NCI-H69 (cell line): ENCODE results near the gene TBCD.
A peak's percentile ranks its signal among the peaks of the same experiment; 100 is the strongest.
"Not testable (repeated sequence)": the region's sequence is repeated elsewhere in the genome, so short reads cannot be mapped to it uniquely, and the experiment has no call there.

Source experiments
- DNase-seq: peaks from one replicate; lab custom pipeline; 2025; lab: John Stamatoyannopoulos, UW

Gene TBCD

GRCh38 chr17:82729479-82730260 is 22.2 kb upstream of the TBCD start:
- DNase-seq, result no peak

DNA sequence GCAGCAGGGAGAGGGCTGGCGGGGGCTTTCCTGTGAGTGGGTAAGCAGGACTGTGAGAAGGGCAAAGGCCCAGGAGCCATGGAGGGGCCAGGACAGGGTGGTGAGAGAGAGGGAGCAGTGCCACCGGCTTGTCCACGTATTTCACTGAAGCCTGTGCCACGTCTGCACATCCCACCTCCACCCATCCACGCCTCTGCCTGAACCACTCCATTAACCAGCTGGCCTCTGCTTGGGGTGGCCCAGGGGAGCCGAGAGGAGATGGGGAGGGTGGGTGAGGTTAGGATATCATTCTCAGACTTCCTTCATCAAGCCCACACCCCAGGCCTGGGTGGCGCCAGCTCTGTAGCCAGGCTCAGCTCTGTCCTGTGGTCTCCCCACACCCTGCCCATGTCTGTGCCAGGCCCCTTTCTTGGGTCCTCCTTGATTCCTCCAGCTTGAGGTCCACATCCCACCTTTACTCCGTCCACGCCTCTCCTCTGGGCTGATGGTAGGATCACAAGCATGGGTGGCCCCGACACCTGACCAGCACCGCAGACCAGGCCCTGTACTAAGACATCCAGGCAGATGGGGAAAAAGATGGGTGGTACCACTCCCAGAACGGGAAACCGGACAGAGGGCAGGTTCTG is 19.6 kb upstream of the TBCD start:
- DNase-seq, result no peak

GRCh38 chr17:82734987-82735866 is 16.6 kb upstream of the TBCD start, which contains the start of gene FN3K:
TSS of gene FN3K (plus strand) at chr17:82735615. CDS start at chr17:82735637, 22 bp downstream.
- peak; percentile 86 for DNase-seq

GRCh38 chr17:82736511-82737185 is 15.2 kb upstream of the TBCD start:
- no peak for DNase-seq

DNA sequence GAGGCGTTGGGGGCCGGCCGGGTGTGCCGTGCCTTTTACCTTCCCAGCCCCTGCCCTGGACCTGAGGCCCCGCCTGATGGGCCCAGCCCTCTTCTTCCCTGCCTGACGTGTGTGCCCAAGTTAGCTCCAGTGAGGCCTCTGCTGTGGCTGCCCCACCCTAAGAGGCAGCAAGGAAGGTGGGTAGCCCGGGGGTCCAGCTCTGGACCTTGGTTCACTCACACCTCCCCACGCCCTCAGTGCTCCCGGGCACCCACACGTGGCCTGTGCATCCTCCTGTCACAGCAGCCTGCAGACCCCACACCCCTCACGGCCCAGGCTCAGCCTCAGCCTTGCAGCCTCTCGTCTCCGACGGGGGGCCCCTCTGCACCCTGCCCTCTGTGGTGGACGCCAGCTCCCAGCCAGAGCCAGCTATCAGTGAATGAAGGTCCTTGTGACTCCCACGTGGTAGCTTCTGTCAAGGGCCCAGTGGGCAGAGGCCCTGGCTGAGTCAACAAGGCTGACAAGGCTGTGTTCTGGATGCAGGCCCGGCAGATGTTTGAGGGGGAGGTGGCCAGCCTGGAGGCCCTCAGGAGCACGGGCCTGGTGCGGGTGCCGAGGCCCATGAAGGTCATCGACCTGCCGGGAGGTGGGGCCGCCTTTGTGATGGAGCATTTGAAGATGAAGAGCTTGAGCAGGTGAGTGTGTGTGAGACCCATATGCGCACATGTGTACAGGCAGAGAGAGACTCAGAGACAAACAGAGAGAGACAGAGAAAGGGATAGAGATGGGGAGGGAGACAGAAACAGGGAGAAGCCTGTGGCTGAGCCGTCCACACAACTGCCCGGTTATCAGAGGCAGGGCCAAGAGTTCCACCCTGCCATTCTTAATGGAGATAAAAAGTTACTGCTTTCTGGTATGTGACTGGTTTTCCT is 13.6 kb upstream of the TBCD start:
- no peak for DNase-seq

- DNase-seq, result no peak
These were observed 10.7 kb upstream of the TBCD start for GRCh38 chr17:82740906-82741759.

DNA sequence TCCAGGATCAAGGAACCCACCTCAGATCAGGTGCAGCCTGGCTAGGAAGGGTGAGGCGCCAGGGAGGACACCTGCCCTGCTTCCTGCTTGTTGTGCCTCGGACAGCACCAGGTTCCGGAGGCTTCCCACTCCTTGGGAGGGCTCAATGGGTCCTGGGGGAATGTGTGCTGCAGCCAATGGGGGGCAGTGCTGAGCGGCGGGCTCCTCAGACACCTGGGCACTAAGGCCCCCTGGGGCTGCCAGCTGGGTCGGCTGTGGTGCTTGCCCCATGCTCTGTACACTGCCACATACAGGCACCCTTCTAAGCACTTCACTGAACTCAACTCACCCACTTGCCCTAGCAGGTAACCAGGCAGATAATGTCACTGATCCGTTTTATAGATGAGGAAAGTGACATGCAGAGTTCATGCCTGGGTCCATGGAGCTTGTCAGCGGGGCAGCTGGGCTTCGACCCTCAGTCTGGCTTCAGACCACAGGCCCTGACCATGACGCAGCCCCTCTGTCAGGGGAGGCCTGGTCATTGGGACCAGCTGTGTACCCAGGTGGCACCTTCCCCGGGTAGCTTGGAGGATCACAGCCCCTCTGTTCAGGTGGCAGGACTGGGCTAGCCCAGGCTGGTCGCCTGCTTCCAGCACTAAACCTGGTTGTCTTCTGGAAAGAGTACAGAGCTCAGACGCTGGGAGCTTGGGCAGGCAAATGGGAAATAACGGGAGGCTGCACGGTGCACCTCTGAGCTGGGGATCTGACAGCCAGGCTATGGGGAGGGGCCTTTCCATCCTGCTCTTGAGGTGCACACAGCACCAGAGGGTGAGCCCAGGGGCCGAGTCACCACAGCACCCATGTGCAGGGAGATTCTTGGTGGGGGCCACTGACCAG is 8.3 kb upstream of the TBCD start:
- no peak for DNase-seq

DNA sequence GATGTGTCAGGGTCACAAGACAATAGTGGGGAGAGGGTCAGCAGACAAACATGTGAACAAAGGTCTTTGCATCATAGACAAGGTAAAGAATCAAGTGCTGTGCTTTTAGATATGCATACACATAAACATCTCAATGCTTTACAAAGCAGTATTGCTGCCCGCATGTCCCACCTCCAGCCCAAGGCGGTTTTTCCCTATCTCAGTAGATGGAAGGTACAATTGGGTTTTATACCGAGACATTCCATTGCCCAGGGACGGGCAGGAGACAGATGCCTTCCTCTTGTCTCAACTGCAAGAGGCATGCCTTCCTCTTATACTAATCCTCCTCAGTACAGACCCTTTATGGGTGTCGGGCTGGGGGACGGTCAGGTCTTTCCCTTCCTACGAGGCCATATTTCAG is 7.1 kb upstream of the TBCD start:
- not testable (repeated sequence) for DNase-seq

- DNase-seq, result peak; percentile 82
These were observed 6.3 kb upstream of the TBCD start for GRCh38 chr17:82745524-82745923.

GRCh38 chr17:82748756-82749155 is 3.1 kb upstream of the TBCD start:
- DNase-seq, result no peak

DNA sequence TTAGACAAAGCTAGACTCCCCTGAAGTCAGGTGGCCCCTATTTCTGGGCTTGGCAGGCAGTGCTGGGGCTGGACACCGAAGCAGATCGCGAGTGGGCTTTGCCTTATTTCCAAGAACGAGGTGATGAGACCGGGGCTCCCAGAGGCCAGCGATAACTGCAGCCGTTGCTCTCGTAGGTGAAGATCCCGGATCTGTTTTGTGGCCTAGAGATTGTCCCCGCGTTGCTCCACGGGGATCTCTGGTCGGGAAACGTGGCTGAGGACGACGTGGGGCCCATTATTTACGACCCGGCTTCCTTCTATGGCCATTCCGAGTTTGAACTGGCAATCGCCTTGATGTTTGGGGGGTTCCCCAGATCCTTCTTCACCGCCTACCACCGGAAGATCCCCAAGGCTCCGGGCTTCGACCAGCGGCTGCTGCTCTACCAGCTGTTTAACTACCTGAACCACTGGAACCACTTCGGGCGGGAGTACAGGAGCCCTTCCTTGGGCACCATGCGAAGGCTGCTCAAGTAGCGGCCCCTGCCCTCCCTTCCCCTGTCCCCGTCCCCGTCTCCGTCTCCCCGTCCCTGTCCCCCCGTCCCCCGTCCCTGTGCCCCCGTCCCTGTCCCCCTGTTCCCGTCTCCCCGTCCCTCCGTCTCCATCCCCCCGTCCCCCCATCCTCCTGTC is 1.5 kb upstream of the TBCD start:
- no peak for DNase-seq

- no peak for DNase-seq
These were observed 694 bp upstream of the TBCD start for GRCh38 chr17:82751171-82751570.

- peak; percentile 70 for DNase-seq
These were observed 721 bp downstream of the TBCD start for GRCh38 chr17:82752371-82753200.

- DNase-seq, result no peak
These were observed 1.3 kb downstream of the TBCD start for GRCh38 chr17:82753201-82753464.

GRCh38 chr17:82754297-82755208 is 2.7 kb downstream of the TBCD start:
- peak; percentile 39 for DNase-seq

DNA sequence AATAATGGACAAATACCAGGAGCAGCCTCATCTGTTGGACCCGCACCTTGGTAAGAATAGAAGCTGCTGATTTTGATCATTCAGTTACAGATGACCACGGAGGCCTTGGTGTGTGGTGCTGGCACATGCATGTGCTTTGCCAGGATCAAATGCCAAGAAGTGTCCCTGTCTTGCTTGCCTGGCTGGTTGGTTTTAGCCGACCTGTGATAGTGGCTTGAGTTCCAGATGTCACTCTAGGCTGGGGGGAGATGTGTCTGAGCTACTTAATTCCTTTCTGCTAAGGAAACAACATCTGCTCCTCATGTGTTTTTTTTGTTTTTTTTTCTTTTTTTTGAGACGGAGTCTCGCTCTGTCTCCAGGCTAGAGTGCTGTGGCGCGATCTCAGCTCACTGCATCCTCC is 4.3 kb downstream of the TBCD start:
- no peak for DNase-seq

- DNase-seq, result no peak
These were observed 13.5 kb downstream of the TBCD start for GRCh38 chr17:82765371-82765770.
